Neural cell (in vitro differentiated cells): ENCODE results near the gene ZNF384. TPM values are rescaled to one million over a fixed set of nuclear protein-coding genes. Genes with fewer than 3 reads are reported as not detected.

Source experiments
- H2AFZ ChIP-seq: fragments of 200-600, 300-800 bp; sonication (generic), shearing (Covaris generic); 2 replicates; pipeline ENCODE4 v1.6.0; 2014; ENCODE audit warnings: low read depth, mild to moderate bottlenecking, antibody characterized with exemption, low read length, moderate library complexity
- H3F3A ChIP-seq: fragments of 200-600 bp; shearing (Covaris generic); 2 replicates; pipeline ENCODE4 v1.6.1; 2016; ENCODE audit warnings: mild to moderate bottlenecking, moderate library complexity, mixed read lengths, antibody characterized with exemption, low read length; ENCODE audit not compliant: insufficient read depth, poor library complexity, severe bottlenecking
- H3K27ac ChIP-seq: fragments of 200-600, 300-800 bp; sonication (generic), shearing (Covaris generic); 2 replicates; pipeline ENCODE4 v1.5.1; 2014; ENCODE audit warnings: mild to moderate bottlenecking, low read length, moderate library complexity
- H3K27me3 ChIP-seq: fragments of 300-800, 200-600 bp; sonication (generic), shearing (Covaris generic); 2 replicates; pipeline ENCODE4 v1.6.0; 2014; ENCODE audit warnings: mild to moderate bottlenecking, low read depth, low read length, moderate library complexity; ENCODE audit not compliant: insufficient read depth
- H3K36me3 ChIP-seq: fragments of 300-800, 200-600 bp; sonication (generic), shearing (Covaris generic); 2 replicates; pipeline ENCODE4 v1.5.1; 2014; ENCODE audit warnings: mild to moderate bottlenecking, antibody characterized with exemption, low read length, moderate library complexity; ENCODE audit not compliant: insufficient read depth
- H3K4me2 ChIP-seq: fragments of 300-800, 200-600 bp; sonication (generic), shearing (Covaris generic); 2 replicates; pipeline ENCODE4 v1.6.0; 2014; ENCODE audit warnings: mild to moderate bottlenecking, low read length
- H3K4me3 ChIP-seq: fragments of 300-800, 200-600 bp; sonication (generic), shearing (Covaris generic); 2 replicates; pipeline ENCODE4 v1.5.1; 2014; ENCODE audit warnings: mild to moderate bottlenecking, low read length, moderate library complexity
- H3K79me2 ChIP-seq: fragments of 200-600 bp; shearing (Covaris generic); replicated peaks from 2 replicates; pipeline ENCODE4 v1.6.0; 2014; ENCODE audit warnings: mild to moderate bottlenecking, low read length, moderate library complexity; ENCODE audit not compliant: insufficient read depth
- H3K9ac ChIP-seq: fragments of 300-800, 200-600 bp; sonication (generic), shearing (Covaris generic); 2 replicates; pipeline ENCODE4 v1.6.1; 2016; ENCODE audit warnings: mild to moderate bottlenecking, low read length, mixed read lengths
- H3K9me2 ChIP-seq: fragments of 200-600 bp; shearing (Covaris generic); 2 replicates; pipeline ENCODE4 v1.6.1; 2016; ENCODE audit warnings: mild to moderate bottlenecking, low read length, mixed read lengths; ENCODE audit not compliant: insufficient read depth
- H3K9me3 ChIP-seq: fragments of 200-600, 300-800 bp; sonication (generic), shearing (Covaris generic); 2 replicates; pipeline ENCODE4 v1.6.1; 2016; ENCODE audit warnings: mild to moderate bottlenecking, mixed run types, low read length, moderate library complexity, mixed read lengths
- H4K20me1 ChIP-seq: fragments of 200-600 bp; shearing (Covaris generic); 2 replicates; pipeline ENCODE4 v1.6.1; 2016; ENCODE audit warnings: mild to moderate bottlenecking, mixed run types; ENCODE audit not compliant: insufficient read depth
- EP300 ChIP-seq: fragments of 450-650 bp; conservative IDR thresholded peaks from 2 replicates; pipeline ENCODE4 v1.6.1; 2014; ENCODE audit warnings: antibody characterized with exemption, mild to moderate bottlenecking, moderate library complexity; ENCODE audit not compliant: poor library complexity, severe bottlenecking
- EZH2 ChIP-seq: fragments of 200-600, 300-800 bp; shearing (Covaris generic), sonication (generic); IDR thresholded peaks from 2 replicates; pipeline ENCODE4 v1.6.1; 2014; ENCODE audit warnings: antibody characterized with exemption, low read length, borderline replicate concordance, mild to moderate bottlenecking; ENCODE audit not compliant: insufficient read depth, poor library complexity, severe bottlenecking
- MXI1 ChIP-seq: fragments of 450-650 bp; conservative IDR thresholded peaks from 2 replicates; pipeline ENCODE4 v1.6.1; 2014; ENCODE audit warnings: antibody characterized with exemption, mild to moderate bottlenecking; ENCODE audit not compliant: poor library complexity, severe bottlenecking
- POLR2AphosphoS5 ChIP-seq: IDR thresholded peaks from 2 replicates; pipeline ENCODE4 v1.6.1; 2012
- RAD21 ChIP-seq: fragments of 450-650 bp; conservative IDR thresholded peaks from 2 replicates; pipeline ENCODE4 v1.6.1; 2014; ENCODE audit warnings: antibody characterized with exemption, mild to moderate bottlenecking, moderate library complexity
- SMC3 ChIP-seq: fragments of 450-650 bp; conservative IDR thresholded peaks from 2 replicates; pipeline ENCODE4 v1.6.1; 2014; ENCODE audit warnings: antibody characterized with exemption, mild to moderate bottlenecking, moderate library complexity; ENCODE audit not compliant: poor library complexity
- TAF1 ChIP-seq: IDR thresholded peaks from 2 replicates; pipeline ENCODE4 v1.6.1; 2012; ENCODE audit warnings: low read depth
- polyA plus RNA-seq: library from polyadenylated mRNA; depleted of rRNA; stranded (reverse); fragments of >200 nt; gene quantifications from 2 replicates; pipeline ENCODE4 v1.2.3, GENCODE V29; 2014
- TF ChIP-seq, protein P1 (sequence below): fragments of 450-650 bp; IDR thresholded peaks from 2 replicates; pipeline ENCODE4 v1.5.1; 2014; ENCODE audit warnings: antibody characterized with exemption, mild to moderate bottlenecking, moderate library complexity; ENCODE audit not compliant: poor library complexity, severe bottlenecking
- TF ChIP-seq, protein P2 (sequence below): IDR thresholded peaks from 2 replicates; pipeline ENCODE4 v1.6.1; 2012; ENCODE audit warnings: borderline replicate concordance

Gene ZNF384
- polyA plus RNA-seq, 1 donor from 2014 or later = 25.8 TPM

DNA sequence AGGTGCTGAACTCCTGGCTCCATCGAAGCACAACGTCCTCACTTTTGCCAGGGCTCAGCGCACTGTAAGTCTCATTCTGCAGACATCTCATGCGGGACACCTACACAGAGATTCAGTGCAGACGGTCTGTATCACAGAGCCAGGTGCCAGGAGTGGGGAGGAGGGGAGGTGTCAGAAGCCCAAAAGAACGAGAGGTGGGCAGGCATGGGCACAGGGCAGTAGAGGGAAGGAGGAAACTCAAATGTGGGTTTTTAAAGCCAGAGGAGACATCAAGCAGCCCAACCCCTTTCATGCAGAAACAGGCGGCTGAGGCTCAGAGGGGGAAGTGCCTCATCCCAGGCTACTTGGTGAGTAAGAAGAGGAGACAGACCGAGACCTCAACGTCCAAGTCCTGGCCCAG is 50.9 kb downstream of the ZNF384 start:
- Histone ChIP-seq H3K36me3 (no peaks in the 10 kb centered on the region), H3K9me3 (no peaks in the 10 kb centered on the region), H3K27me3 (no peaks in the 10 kb centered on the region), H4K20me1 (no peaks in the 10 kb centered on the region), H3K4me2 (no peak overlapping the region), H2AFZ (no peak overlapping the region), H3K79me2 (no peaks in the 10 kb centered on the region), H3F3A (no peaks in the 10 kb centered on the region), H3K9ac (no peak overlapping the region), H3K27ac (no peak overlapping the region), H3K4me3 (no peak overlapping the region), H3K9me2 (no peaks in the 10 kb centered on the region)
- TF ChIP-seq EZH2 (no peak), TAF1 (no peak), EP300 (no peak), MXI1 (no peak), RAD21 (no peak), SMC3 (no peak), POLR2AphosphoS5 (no peak)
- TF ChIP-seq, protein P1, sequence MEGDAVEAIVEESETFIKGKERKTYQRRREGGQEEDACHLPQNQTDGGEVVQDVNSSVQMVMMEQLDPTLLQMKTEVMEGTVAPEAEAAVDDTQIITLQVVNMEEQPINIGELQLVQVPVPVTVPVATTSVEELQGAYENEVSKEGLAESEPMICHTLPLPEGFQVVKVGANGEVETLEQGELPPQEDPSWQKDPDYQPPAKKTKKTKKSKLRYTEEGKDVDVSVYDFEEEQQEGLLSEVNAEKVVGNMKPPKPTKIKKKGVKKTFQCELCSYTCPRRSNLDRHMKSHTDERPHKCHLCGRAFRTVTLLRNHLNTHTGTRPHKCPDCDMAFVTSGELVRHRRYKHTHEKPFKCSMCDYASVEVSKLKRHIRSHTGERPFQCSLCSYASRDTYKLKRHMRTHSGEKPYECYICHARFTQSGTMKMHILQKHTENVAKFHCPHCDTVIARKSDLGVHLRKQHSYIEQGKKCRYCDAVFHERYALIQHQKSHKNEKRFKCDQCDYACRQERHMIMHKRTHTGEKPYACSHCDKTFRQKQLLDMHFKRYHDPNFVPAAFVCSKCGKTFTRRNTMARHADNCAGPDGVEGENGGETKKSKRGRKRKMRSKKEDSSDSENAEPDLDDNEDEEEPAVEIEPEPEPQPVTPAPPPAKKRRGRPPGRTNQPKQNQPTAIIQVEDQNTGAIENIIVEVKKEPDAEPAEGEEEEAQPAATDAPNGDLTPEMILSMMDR = no peak
- TF ChIP-seq, protein P2, sequence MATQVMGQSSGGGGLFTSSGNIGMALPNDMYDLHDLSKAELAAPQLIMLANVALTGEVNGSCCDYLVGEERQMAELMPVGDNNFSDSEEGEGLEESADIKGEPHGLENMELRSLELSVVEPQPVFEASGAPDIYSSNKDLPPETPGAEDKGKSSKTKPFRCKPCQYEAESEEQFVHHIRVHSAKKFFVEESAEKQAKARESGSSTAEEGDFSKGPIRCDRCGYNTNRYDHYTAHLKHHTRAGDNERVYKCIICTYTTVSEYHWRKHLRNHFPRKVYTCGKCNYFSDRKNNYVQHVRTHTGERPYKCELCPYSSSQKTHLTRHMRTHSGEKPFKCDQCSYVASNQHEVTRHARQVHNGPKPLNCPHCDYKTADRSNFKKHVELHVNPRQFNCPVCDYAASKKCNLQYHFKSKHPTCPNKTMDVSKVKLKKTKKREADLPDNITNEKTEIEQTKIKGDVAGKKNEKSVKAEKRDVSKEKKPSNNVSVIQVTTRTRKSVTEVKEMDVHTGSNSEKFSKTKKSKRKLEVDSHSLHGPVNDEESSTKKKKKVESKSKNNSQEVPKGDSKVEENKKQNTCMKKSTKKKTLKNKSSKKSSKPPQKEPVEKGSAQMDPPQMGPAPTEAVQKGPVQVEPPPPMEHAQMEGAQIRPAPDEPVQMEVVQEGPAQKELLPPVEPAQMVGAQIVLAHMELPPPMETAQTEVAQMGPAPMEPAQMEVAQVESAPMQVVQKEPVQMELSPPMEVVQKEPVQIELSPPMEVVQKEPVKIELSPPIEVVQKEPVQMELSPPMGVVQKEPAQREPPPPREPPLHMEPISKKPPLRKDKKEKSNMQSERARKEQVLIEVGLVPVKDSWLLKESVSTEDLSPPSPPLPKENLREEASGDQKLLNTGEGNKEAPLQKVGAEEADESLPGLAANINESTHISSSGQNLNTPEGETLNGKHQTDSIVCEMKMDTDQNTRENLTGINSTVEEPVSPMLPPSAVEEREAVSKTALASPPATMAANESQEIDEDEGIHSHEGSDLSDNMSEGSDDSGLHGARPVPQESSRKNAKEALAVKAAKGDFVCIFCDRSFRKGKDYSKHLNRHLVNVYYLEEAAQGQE = no peak

- Histone ChIP-seq H3F3A (no peaks in the 10 kb centered on the region), H3K36me3 (no peaks in the 10 kb centered on the region), H2AFZ (no peak within 1 kb of the TSS), H3K27me3 (no peaks in the 10 kb centered on the region), H3K9me2 (no peaks in the 10 kb centered on the region), H3K4me3 (no peak within 1 kb of the TSS), H3K9me3 (no peaks in the 10 kb centered on the region), H3K79me2 (no peaks in the 10 kb centered on the region), H3K9ac (no peak within 1 kb of the TSS), H3K27ac (no peak within 1 kb of the TSS), H4K20me1 (no peaks in the 10 kb centered on the region), H3K4me2 (no peak within 1 kb of the TSS)
- TF ChIP-seq, protein P2 = no peak
- TF ChIP-seq TAF1 = no peak
- no peak for TF ChIP-seq EP300
- no peak for TF ChIP-seq EZH2
- TF ChIP-seq MXI1 = no peak
- TF ChIP-seq POLR2AphosphoS5 = no peak
- no peak for TF ChIP-seq RAD21
- no peak for TF ChIP-seq SMC3
- TF ChIP-seq, protein P1 = no peak
Observed at GRCh38 chr12:6635856-6636531, 53.2 kb downstream of the ZNF384 start, which contains the start of gene LPAR5. Gene LPAR5, minus strand, starts transcription at chr12:6635959. Its CDS starts 14,711 bp downstream, at chr12:6621248.
